C4-2B (cell line): ENCODE measurements around the gene GPR183.
"Not testable (repeated sequence)": the region's sequence is repeated elsewhere in the genome, so short reads cannot be mapped to it uniquely, and the experiment has no call there.

Experiments
- CTCF ChIP-seq: fragments of 450-650 bp; conservative IDR thresholded peaks from 2 replicates; pipeline ENCODE4 v1.5.1; 2017; ENCODE audit warnings: mild to moderate bottlenecking
- ZFX ChIP-seq: fragments of 450-650 bp; IDR thresholded peaks from 2 replicates; pipeline ENCODE4 v1.6.1; 2017

GRCh38 chr13:99249606-99250005 lies 57.6 kb downstream of the GPR183 start:
- not testable (repeated sequence) for TF ChIP-seq CTCF, ZFX
